ENCODE data around the gene HBS1L.

HBS1L gene

DNA sequence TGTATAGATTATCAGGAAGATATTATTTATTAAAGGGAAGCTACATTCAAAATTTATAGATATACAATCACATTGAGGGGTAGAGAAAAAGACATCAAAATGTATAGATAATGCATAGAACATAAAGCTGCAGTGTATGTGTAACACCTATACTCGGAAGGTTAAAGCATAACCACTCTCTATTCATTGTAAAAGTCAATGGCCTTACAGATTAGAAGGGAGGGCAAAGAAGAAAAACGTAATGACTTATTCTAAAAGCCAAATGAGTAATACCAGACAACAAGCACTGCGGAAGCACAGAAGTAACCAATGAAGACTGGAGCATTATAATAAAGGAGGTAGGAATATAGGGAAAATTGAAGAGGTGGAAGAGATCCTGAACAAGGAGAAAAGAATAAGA is 11.3 kb downstream of the HBS1L start:
- H3K4me3 ChIP-seq (ENCODE audit: low read length): no peak overlapping the region
- no peak overlapping the region for H3K27ac ChIP-seq (ENCODE audit: low read length)
- WGBS (ENCODE audit: insufficient coverage, insufficient read length): no CpG with 5 or more reads among the region's 3 CpGs
- no peaks in the 10 kb centered on the region for H3K27me3 ChIP-seq (ENCODE audit: control insufficient read depth, insufficient read depth, low read length)
- DNase-seq (ENCODE audit: low read depth, low spot score): no peak
- H3K36me3 ChIP-seq (ENCODE audit: control insufficient read depth, insufficient read depth, low read length): peaks cover 4% of the 10 kb centered on the region; the same call in 1 of the 2 replicates
- no peaks in the 10 kb centered on the region for H3K4me1 ChIP-seq (ENCODE audit: control insufficient read depth, insufficient read depth, low read length)
- no peaks in the 10 kb centered on the region for H3K9me3 ChIP-seq (ENCODE audit: control insufficient read depth, insufficient read depth, low read length)

DNA sequence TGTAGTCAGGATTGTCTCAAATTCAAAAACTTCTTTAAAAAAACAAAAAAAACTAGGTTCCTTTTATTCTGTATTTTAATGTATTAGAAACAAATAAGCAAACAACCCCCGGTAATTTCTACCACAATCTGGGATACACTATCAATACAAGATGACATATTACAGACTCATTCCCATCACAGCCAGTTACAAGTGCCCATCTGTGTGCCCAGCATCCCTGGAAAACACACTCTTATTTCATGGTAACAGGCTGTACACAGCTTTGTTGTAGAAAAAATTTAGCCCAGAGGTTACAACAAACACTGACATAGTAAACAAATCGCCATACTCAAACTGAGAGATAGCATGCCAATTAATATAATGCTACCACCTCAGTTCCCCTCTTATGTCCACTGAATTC is 16.3 kb downstream of the HBS1L start:
- no peaks in the 10 kb centered on the region for H3K27me3 ChIP-seq (ENCODE audit: control insufficient read depth, insufficient read depth, low read length)
- no CpG with 5 or more reads among the region's 2 CpGs for WGBS (ENCODE audit: insufficient coverage, insufficient read length)
- no peaks in the 10 kb centered on the region; the same call in 1 of the 2 replicates for H3K36me3 ChIP-seq (ENCODE audit: control insufficient read depth, insufficient read depth, low read length)
- H3K4me3 ChIP-seq (ENCODE audit: low read length): no peak overlapping the region
- no peaks in the 10 kb centered on the region for H3K4me1 ChIP-seq (ENCODE audit: control insufficient read depth, insufficient read depth, low read length)
- no peak overlapping the region for H3K27ac ChIP-seq (ENCODE audit: low read length)
- H3K9me3 ChIP-seq (ENCODE audit: control insufficient read depth, insufficient read depth, low read length): no peaks in the 10 kb centered on the region
- no peak for DNase-seq (ENCODE audit: low read depth, low spot score)

DNA sequence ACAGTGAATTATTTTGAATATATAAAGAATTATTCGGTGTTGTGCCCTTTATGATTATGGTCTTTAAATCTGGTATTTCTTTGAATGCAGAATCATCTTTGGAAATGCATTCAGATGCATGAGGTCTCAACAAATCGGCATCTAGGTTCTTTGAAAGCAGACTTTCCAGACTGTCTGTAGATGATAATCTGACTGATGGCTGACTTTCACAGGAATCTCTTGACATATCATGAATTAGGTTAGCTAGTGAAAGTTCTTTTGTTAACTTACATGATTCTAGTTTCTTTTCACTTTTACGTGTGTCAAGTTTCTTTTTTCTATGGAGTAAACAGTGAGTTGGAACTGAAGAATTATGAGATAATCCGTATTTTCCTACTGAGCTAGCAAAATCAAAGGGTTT is 17.1 kb downstream of the HBS1L start:
- no peaks in the 10 kb centered on the region; the same call in 1 of the 2 replicates for H3K36me3 ChIP-seq (ENCODE audit: control insufficient read depth, insufficient read depth, low read length)
- no peak overlapping the region for H3K27ac ChIP-seq (ENCODE audit: low read length)
- no peak for DNase-seq (ENCODE audit: low read depth, low spot score)
- WGBS (ENCODE audit: insufficient coverage, insufficient read length): 100% methylated on average over 1 of the region's 4 CpGs
- H3K9me3 ChIP-seq (ENCODE audit: control insufficient read depth, insufficient read depth, low read length): no peaks in the 10 kb centered on the region
- H3K27me3 ChIP-seq (ENCODE audit: control insufficient read depth, insufficient read depth, low read length): no peaks in the 10 kb centered on the region
- no peak overlapping the region for H3K4me3 ChIP-seq (ENCODE audit: low read length)
- H3K4me1 ChIP-seq (ENCODE audit: control insufficient read depth, insufficient read depth, low read length): no peaks in the 10 kb centered on the region

DNA sequence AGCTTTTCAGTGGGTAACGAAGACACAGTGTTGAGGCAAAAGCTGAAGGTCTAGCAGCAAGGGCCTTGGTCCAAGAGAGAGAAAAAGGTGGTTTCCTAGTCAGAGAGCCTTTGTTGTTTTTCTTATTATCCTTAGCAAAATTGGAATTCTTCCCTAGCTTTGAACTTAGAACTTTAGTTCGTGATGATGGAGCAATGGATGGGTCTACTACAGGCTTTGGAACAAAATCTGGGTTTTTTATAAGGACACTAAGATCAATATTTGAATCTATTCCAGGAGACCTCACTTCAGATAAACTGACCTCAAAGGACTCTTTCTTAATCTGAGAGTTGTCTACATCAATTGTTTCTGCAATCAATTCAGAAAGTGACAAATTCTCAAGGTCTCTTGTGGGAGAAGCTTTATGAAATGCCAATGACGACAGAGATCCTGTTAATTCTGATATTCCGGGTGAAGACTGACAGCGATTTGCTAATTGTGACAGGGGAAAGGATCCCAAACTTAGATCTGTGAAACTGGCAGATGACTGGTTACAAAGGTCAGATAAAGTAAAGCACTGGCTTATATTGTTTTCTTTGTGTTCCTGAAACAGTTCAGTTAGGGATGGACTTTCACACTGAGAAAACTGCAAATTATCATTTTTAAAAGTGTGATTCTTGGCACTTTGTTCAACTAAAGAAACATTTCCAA is 17.7 kb downstream of the HBS1L start:
- H3K36me3 ChIP-seq (ENCODE audit: control insufficient read depth, insufficient read depth, low read length): no peaks in the 10 kb centered on the region; the same call in 1 of the 2 replicates

DNA sequence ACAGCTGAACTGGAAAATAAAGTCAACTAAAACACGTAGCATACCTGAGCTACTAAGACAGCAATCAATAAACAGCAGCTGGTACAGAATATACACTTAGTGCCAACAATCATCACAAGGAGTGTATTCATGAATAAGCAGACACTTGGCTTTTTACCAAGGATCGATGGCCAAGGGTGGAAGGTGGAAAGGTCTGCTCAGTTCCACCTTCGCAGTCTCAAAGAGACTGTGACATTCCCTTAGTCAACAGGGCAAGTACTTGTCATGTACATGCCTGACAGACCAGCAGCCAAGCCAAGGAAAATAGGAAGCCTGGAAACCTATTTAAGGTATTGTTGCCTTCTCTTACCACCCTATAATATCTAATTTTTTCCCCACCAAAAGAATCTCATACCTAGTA is 21.4 kb downstream of the HBS1L start:
- Histone ChIP-seq H3K4me3 (ENCODE audit: low read length) (no peak overlapping the region), H3K27me3 (ENCODE audit: control insufficient read depth, insufficient read depth, low read length) (no peaks in the 10 kb centered on the region), H3K27ac (ENCODE audit: low read length) (no peak overlapping the region), H3K4me1 (ENCODE audit: control insufficient read depth, insufficient read depth, low read length) (no peaks in the 10 kb centered on the region), H3K9me3 (ENCODE audit: control insufficient read depth, insufficient read depth, low read length) (no peaks in the 10 kb centered on the region), H3K36me3 (ENCODE audit: control insufficient read depth, insufficient read depth, low read length) (no peaks in the 10 kb centered on the region; the same call in 1 of the 2 replicates)
- DNase-seq (ENCODE audit: low read depth, low spot score): no peak
- WGBS (ENCODE audit: insufficient coverage, insufficient read length): no CpG with 5 or more reads among the region's 3 CpGs

More for the DNA sequence above, 17.7 kb downstream of the HBS1L start:
- Histone ChIP-seq H3K9me3 (ENCODE audit: control insufficient read depth, insufficient read depth, low read length) (no peaks in the 10 kb centered on the region), H3K27me3 (ENCODE audit: control insufficient read depth, insufficient read depth, low read length) (no peaks in the 10 kb centered on the region), H3K4me3 (ENCODE audit: low read length) (no peak overlapping the region), H3K4me1 (ENCODE audit: control insufficient read depth, insufficient read depth, low read length) (no peaks in the 10 kb centered on the region), H3K27ac (ENCODE audit: low read length) (no peak overlapping the region)
- no peak for DNase-seq (ENCODE audit: low read depth, low spot score)
- no CpG with 5 or more reads among the region's 5 CpGs for WGBS (ENCODE audit: insufficient coverage, insufficient read length)

DNA sequence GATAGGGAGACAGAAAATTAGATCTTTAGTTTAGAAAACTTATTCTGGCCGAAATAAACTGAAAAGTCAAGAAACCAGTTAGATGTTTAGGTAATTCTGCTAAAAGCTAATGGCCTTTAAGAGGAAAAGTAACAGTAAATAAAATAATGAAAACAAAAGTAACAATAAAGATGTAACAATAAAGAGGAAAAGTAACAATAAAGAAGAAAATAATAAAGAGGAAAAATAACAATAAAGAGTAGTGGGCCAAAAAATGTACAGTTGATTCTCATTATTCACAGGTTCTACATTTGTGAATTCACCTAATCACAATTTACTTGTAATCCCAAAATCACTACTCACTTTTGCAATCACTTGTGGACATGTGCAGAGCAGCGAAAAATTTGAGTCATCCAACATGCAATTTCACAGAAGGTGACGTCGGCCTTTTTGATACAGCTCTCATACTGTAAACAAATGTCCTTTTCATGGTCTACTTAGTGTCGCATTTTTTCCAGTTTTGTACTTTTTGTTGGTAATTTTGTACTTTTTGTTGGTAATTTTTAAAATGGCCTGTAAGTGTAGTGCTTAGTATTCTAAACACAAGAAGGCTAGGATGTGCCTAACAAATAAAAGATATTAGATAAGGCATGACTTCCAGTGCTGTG is 24.0 kb downstream of the HBS1L start:
- Histone ChIP-seq H3K4me3 (ENCODE audit: low read length) (no peak overlapping the region), H3K36me3 (ENCODE audit: control insufficient read depth, insufficient read depth, low read length) (no peaks in the 10 kb centered on the region), H3K4me1 (ENCODE audit: control insufficient read depth, insufficient read depth, low read length) (no peaks in the 10 kb centered on the region), H3K9me3 (ENCODE audit: control insufficient read depth, insufficient read depth, low read length) (no peaks in the 10 kb centered on the region), H3K27ac (ENCODE audit: low read length) (no peak overlapping the region), H3K27me3 (ENCODE audit: control insufficient read depth, insufficient read depth, low read length) (no peaks in the 10 kb centered on the region)
- WGBS (ENCODE audit: insufficient coverage, insufficient read length): no CpG with 5 or more reads among the region's 5 CpGs
- no peak for DNase-seq (ENCODE audit: low read depth, low spot score)

DNA sequence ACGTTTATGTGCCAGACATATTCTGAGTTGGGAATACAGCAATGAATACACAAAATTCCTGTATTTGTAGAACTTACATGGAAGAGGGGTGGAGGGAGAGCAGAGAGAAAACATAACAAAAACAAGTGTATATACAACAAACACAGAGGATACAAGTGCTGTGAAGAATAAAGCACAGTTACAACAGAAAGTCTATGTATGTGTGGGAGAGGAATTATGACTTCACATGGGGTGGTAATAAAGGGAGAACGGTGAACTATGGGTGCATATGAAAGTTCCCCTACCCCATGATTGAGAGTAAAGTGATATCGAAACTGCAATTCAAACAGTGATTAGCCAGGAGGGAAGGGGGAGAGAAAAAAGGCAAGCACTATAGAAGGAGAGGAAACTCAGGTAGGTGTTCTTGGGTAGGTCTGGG is 24.6 kb downstream of the HBS1L start:
- WGBS (ENCODE audit: insufficient coverage, insufficient read length): no CpG with 5 or more reads among the region's 3 CpGs
- Histone ChIP-seq H3K4me3 (ENCODE audit: low read length) (no peak overlapping the region), H3K9me3 (ENCODE audit: control insufficient read depth, insufficient read depth, low read length) (no peaks in the 10 kb centered on the region), H3K27ac (ENCODE audit: low read length) (no peak overlapping the region), H3K27me3 (ENCODE audit: control insufficient read depth, insufficient read depth, low read length) (no peaks in the 10 kb centered on the region), H3K36me3 (ENCODE audit: control insufficient read depth, insufficient read depth, low read length) (no peaks in the 10 kb centered on the region), H3K4me1 (ENCODE audit: control insufficient read depth, insufficient read depth, low read length) (no peaks in the 10 kb centered on the region)
- DNase-seq (ENCODE audit: low read depth, low spot score): no peak

DNA sequence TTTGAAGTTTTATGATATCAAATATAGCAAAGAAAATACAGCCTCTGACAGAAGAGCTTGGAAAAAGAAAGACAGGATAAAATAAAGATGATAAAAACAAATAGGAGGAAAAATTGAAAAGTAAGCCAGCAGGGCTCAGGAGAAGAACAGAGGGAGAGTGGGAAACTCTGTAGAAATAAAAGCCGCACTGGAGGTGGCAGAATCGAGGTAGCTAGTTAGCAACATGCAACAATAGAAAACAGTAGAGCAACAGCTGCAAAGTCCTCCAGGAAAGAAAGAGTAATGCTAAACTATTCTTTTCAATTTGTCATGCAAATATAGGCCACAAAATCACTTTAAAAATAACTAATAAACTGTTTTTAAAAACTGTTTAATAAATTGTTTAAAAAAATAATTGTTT is 28.8 kb downstream of the HBS1L start:
- Histone ChIP-seq H3K4me1 (ENCODE audit: control insufficient read depth, insufficient read depth, low read length) (no peaks in the 10 kb centered on the region), H3K4me3 (ENCODE audit: low read length) (no peak overlapping the region), H3K27me3 (ENCODE audit: control insufficient read depth, insufficient read depth, low read length) (no peaks in the 10 kb centered on the region), H3K9me3 (ENCODE audit: control insufficient read depth, insufficient read depth, low read length) (no peaks in the 10 kb centered on the region), H3K27ac (ENCODE audit: low read length) (no peak overlapping the region), H3K36me3 (ENCODE audit: control insufficient read depth, insufficient read depth, low read length) (no peaks in the 10 kb centered on the region)
- no CpG with 5 or more reads among the region's 2 CpGs for WGBS (ENCODE audit: insufficient coverage, insufficient read length)
- no peak for DNase-seq (ENCODE audit: low read depth, low spot score)

DNA sequence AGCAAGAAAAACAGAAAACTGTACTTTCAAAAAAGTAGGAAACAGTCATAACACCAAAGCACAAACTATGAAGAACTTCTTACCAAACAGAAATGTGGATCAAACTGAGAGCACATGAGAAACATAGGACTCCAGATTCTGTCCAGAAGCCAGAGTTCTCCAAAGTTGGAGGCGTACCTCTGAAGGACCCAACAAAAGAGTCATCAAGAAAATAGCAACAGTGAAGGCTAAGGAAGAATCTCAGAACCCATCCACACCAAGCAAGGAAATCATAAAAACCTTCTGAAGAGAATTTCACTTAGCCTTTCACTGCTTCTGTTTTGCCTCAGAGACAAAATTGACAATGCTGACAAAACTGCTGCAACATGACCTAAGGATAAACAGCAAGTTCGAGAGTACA is 29.4 kb downstream of the HBS1L start:
- no peaks in the 10 kb centered on the region for H3K36me3 ChIP-seq (ENCODE audit: control insufficient read depth, insufficient read depth, low read length)
- no peaks in the 10 kb centered on the region for H3K4me1 ChIP-seq (ENCODE audit: control insufficient read depth, insufficient read depth, low read length)
- no peak overlapping the region for H3K27ac ChIP-seq (ENCODE audit: low read length)
- no peak for DNase-seq (ENCODE audit: low read depth, low spot score)
- H3K4me3 ChIP-seq (ENCODE audit: low read length): no peak overlapping the region
- H3K27me3 ChIP-seq (ENCODE audit: control insufficient read depth, insufficient read depth, low read length): no peaks in the 10 kb centered on the region
- no peaks in the 10 kb centered on the region for H3K9me3 ChIP-seq (ENCODE audit: control insufficient read depth, insufficient read depth, low read length)
- WGBS (ENCODE audit: insufficient coverage, insufficient read length): no CpG with 5 or more reads among the region's 2 CpGs

DNA sequence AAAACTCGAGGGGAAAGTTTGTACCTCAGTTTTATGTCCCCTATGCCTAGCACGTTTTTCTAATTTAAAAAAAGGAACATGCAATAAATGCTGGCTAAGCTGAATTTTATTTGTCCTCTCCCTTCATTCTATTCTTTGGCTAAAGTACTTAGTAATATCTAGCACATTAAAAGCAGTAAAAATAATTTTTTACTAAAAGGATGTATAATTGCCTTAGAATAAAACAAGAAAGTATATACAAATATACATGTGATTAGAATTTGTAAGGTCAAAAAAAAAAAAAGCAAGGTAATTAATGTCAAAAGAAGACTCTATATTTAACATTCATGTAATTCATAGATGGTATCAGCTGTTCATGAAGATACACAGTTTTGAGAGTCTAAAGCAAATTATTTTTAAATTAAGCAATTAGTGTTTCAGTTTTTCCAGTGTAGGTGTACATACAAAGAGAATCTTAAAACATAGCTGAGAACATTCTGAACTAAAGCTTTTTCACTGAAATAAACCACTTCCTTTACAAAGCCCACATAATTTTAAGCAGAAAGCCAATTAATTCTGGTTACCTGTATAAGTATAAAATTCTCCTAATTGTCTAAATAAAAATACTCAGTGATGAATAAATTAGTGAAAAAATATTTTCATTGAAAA is 32.4 kb downstream of the HBS1L start:
- no peaks in the 10 kb centered on the region for H3K9me3 ChIP-seq (ENCODE audit: control insufficient read depth, insufficient read depth, low read length)
- no peaks in the 10 kb centered on the region for H3K27me3 ChIP-seq (ENCODE audit: control insufficient read depth, insufficient read depth, low read length)
- H3K4me1 ChIP-seq (ENCODE audit: control insufficient read depth, insufficient read depth, low read length): no peaks in the 10 kb centered on the region
- H3K36me3 ChIP-seq (ENCODE audit: control insufficient read depth, insufficient read depth, low read length): no peaks in the 10 kb centered on the region
- no peak overlapping the region for H3K4me3 ChIP-seq (ENCODE audit: low read length)
- no peak for DNase-seq (ENCODE audit: low read depth, low spot score)
- no CpG with 5 or more reads among the region's 2 CpGs for WGBS (ENCODE audit: insufficient coverage, insufficient read length)
- H3K27ac ChIP-seq (ENCODE audit: low read length): no peak overlapping the region

Measured in iPS DF 6.9 (cell line).